ENCODE measurements around the gene CCNL1.

- TF ChIP-seq EZH2phosphoT487 (IDR thresholded peaks at IDR 0.05; ENCODE audit: low read length), result no peak
- TF ChIP-seq, protein P1, sequence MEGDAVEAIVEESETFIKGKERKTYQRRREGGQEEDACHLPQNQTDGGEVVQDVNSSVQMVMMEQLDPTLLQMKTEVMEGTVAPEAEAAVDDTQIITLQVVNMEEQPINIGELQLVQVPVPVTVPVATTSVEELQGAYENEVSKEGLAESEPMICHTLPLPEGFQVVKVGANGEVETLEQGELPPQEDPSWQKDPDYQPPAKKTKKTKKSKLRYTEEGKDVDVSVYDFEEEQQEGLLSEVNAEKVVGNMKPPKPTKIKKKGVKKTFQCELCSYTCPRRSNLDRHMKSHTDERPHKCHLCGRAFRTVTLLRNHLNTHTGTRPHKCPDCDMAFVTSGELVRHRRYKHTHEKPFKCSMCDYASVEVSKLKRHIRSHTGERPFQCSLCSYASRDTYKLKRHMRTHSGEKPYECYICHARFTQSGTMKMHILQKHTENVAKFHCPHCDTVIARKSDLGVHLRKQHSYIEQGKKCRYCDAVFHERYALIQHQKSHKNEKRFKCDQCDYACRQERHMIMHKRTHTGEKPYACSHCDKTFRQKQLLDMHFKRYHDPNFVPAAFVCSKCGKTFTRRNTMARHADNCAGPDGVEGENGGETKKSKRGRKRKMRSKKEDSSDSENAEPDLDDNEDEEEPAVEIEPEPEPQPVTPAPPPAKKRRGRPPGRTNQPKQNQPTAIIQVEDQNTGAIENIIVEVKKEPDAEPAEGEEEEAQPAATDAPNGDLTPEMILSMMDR (IDR thresholded peaks at IDR 0.05; ENCODE audit: low read length), result no peak
- no peak for TF ChIP-seq EZH2 (optimal IDR thresholded peaks at IDR 0.05; ENCODE audit: low read depth, low read length)
Observed at GRCh38 chr3:157109267-157110141, 50.4 kb downstream of the CCNL1 start.
